ENCODE data around the gene ERV3-1.
"Not testable (repeated sequence)": the region's sequence is repeated elsewhere in the genome, so short reads cannot be mapped to it uniquely, and the experiment has no call there.

The ERV3-1 gene

GRCh38 chr7:64945503-64946175, 60.8 kb downstream of the ERV3-1 start:
- peaks cover 4% of the 10 kb centered on the region for H3K4me1 ChIP-seq (ENCODE audit: control insufficient read depth, insufficient read depth, low read length, poor library complexity, severe bottlenecking)
- H3K27ac ChIP-seq (ENCODE audit: insufficient read depth, low read length, poor library complexity, severe bottlenecking) = no peak overlapping the region
- DNase-seq = no peak
- peaks cover 21% of the 10 kb centered on the region for H3K27me3 ChIP-seq (replicated peaks; ENCODE audit: control insufficient read depth, insufficient read depth, low read length, poor library complexity, severe bottlenecking)
- no peaks in the 10 kb centered on the region for H3K36me3 ChIP-seq (ENCODE audit: control insufficient read depth, insufficient read depth, low read length)
- no peaks in the 10 kb centered on the region for H3K9me3 ChIP-seq (ENCODE audit: control insufficient read depth, low read length)
- no peak overlapping the region for H3K4me3 ChIP-seq (ENCODE audit: insufficient read depth, low read depth, low read length, poor library complexity, severe bottlenecking)

GRCh38 chr7:64944667-64945502, 61.6 kb downstream of the ERV3-1 start:
- not testable (repeated sequence) for DNase-seq

More at GRCh38 chr7:64944667-64945502, 61.6 kb downstream of the ERV3-1 start:
- H3K36me3 ChIP-seq (ENCODE audit: control insufficient read depth, insufficient read depth, low read length); H3K4me3 ChIP-seq (ENCODE audit: insufficient read depth, low read depth, low read length, poor library complexity, severe bottlenecking); H3K27ac ChIP-seq (ENCODE audit: insufficient read depth, low read length, poor library complexity, severe bottlenecking); H3K4me1 ChIP-seq (ENCODE audit: control insufficient read depth, insufficient read depth, low read length, poor library complexity, severe bottlenecking); H3K9me3 ChIP-seq (ENCODE audit: control insufficient read depth, low read length): not testable (repeated sequence)
- H3K27me3 ChIP-seq (replicated peaks; ENCODE audit: control insufficient read depth, insufficient read depth, low read length, poor library complexity, severe bottlenecking) = peaks cover 21% of the 10 kb centered on the region
